ENCODE results near the gene RNLS.

Gene RNLS

GRCh38 chr10:88477343-88478085 lies 105.6 kb downstream of the RNLS start:
- no peak for DNase-seq (ENCODE audit: low read depth in 2 of 2)

- no peak for DNase-seq (ENCODE audit: low read depth in 2 of 2)
Measured at GRCh38 chr10:88474884-88475844, 108.0 kb downstream of the RNLS start.

DNA sequence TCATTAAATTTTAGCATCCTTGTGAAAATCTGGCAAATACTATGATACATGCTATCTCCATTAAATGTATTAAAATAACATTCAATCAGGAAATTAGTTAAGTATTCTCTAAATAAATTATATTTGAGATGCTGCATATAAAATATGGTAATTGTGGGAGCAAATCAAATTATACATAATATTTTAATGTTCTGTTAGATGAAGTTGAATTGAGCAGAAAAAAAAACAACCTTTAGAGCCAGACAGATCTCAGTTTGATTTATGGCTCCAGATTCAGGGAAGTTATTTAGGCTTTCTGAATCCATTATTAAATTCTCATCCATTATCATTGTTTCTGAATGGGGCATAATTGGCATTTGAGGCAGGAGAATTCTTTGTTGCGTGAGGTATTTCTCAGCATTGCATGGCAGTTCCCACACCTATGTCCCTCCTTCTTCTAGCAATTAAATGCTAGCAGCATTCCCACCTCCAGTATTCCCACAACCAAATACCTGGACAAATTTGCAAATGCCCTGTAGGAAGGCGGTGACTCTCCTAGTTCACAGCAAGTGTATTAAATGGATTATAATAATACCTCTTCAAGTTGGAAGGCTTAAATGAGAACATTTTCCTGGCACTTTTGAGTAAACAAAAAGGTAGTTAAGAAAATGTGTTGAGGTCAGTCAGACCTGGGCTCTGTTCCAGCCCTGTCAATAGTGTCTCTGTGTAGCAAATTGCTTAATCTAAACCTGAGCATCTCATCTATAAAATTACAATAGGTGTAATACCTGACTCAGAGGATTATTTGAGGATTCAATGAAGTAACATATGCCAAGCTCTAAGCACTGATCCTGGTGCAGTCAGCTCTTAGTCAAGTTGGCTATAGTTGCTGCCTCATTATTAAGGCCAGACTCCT lies 108.9 kb downstream of the RNLS start:
- no peak for DNase-seq (ENCODE audit: low read depth in 2 of 2)

- no peak for DNase-seq (ENCODE audit: low read depth in 2 of 2)
Measured at GRCh38 chr10:88472540-88472939, 110.6 kb downstream of the RNLS start.

DNA sequence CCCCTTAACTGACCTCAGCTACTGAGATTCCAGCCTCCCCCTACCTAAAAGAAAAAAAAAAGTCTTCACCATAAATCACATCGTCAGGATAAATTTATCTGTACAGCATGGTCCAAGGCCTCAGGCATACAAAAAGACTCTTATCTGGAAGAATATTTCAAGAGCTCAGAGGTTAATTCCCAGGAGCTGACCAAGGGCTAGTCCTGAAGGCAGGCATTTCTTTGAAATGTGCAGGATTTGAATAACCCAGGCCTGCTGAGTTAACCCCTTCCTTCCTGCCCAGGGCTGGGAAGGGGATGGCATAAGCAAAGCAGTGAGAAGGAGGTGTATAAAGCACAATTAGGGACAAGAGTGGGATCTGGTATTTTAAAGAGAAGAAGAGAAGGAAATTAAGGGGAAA lies 111.2 kb downstream of the RNLS start:
- DNase-seq (ENCODE audit: low read depth in 2 of 2), result no peak

- DNase-seq (ENCODE audit: low read depth in 2 of 2), result no peak
Measured at GRCh38 chr10:88467835-88468485, 115.2 kb downstream of the RNLS start.

- DNase-seq (ENCODE audit: low read depth in 2 of 2), result no peak
Measured at GRCh38 chr10:88466786-88467185, 116.3 kb downstream of the RNLS start.

DNA sequence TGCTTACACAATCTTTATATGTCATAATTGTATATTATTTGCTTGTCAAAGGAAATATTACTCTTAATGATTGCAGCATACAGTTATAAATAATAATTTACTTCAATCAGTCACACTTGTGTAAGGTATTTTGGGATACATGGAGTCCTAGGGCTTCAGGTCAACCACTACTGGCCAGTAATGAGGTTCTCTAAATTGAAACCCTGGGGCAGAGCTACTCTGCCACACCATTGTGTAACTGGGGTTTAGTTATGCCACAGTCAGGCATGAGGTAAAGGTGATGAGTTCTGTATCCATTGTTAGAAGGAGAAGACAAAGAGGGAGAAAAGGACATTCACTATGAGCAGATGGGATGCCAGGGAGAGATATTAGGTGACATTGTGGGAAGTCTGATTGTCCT lies 117.4 kb downstream of the RNLS start:
- DNase-seq (ENCODE audit: low read depth in 2 of 2), result no peak

DNA sequence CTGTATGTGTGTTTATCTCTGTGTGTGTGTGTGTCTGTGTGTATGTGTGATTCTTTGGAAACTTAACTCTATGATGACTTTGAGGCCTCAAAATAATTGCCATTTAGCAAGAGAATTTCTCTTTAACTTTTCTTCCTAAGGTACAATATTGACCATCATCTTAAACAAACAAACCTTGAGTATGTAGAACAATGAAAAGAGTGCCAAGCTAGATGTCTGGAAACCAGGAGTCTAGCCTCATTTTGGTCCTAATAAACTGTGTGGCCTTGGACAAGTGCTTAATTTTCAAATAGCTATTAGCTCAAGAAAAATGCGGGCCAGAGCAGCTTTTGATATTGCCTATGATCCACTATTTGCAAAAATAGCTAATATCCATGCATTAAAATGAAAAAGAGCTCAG lies 119.3 kb downstream of the RNLS start:
- no peak for DNase-seq (ENCODE audit: low read depth in 2 of 2)

DNA sequence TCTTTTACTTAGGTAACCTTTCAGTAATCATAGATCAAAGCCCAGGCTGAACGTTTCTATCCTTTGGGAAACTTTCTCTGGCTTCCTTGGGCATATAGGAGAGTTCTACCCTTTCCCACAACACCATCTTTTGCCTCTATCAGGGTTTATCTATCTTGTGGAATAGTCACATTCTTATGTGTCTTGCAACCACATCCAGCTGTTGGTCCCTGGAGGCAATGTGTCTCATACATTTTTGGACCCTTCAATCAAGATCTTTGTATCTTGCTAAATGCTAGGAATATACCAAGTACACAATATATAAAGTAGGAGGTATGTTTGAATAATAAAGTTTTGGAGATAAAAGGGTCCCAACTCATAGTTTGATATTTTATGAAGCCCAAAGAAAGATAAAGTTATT lies 121.7 kb downstream of the RNLS start:
- DNase-seq (ENCODE audit: low read depth in 2 of 2), result no peak

GRCh38 chr10:88459530-88459929 lies 123.6 kb downstream of the RNLS start:
- DNase-seq (ENCODE audit: low read depth in 2 of 2), result no peak

DNA sequence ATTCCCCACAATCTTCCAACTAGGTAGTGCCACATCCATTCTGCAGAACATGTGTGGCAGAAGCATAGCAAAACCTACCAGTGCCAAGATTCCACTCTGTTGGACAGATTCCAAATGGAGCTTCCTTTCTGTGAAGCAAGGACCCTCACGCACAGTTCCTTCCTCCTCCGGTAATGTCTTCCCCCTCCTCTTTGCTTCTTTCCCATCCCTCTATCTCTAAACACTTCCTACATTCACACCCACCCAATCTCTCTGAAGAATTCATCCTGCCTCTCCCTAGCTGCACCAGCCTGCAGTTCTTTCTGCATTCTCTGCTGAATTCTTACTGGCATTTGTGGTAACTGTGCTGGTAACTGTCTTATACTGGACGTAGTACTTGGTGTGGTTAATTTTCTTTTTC lies 124.9 kb downstream of the RNLS start:
- DNase-seq (ENCODE audit: low read depth in 2 of 2), result no peak

- DNase-seq (ENCODE audit: low read depth in 2 of 2), result no peak
Measured at GRCh38 chr10:88457660-88458059, 125.5 kb downstream of the RNLS start.

- DNase-seq (ENCODE audit: low read depth in 2 of 2), result no peak
Measured at GRCh38 chr10:88456730-88457129, 126.4 kb downstream of the RNLS start.

- no peak for DNase-seq (ENCODE audit: low read depth in 2 of 2)
Measured at GRCh38 chr10:88455831-88456230, 127.3 kb downstream of the RNLS start.

- DNase-seq (ENCODE audit: low read depth in 2 of 2), result no peak
Measured at GRCh38 chr10:88450201-88450600, 132.9 kb downstream of the RNLS start.

DNA sequence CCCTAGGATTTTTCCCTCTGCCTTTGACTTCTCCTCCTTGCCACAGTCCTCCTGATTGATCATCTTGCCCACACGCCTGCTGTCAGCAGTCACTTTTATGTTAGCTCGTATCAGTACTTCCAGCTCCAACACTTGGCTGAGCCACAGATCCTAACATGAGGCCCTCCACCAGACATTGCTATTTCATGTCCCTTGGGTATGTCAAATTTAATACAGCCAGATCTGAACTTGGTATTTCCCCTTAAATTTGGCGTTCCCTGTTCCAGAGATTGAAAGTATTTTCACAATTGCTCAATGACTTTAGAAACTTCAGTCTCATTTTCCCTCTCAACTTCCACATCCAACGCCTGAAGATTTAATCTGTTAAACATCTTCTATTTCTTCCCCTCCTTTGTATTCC lies 140.4 kb downstream of the RNLS start:
- no peak for DNase-seq (ENCODE audit: low read depth in 2 of 2)

DNA sequence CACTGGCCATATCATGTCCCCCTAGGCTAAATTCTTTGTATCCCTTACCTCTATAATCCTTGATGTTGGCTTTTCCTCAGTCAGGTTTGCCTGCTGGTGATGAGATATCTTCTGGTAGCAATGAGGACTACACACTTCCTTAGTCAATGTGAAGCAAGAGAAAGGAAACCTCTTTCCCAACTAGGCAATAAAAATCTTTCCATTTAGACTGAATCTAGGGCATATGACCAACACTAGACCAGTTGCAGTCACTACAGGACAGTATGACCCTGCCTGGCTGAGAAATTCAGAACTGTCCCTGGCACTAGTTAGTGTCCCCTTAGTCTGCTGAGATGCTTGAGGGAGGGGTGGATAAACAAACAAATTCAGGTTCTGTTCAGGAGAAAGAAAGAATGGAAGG lies 142.6 kb downstream of the RNLS start:
- no peak for DNase-seq (ENCODE audit: low read depth in 2 of 2)

DNA sequence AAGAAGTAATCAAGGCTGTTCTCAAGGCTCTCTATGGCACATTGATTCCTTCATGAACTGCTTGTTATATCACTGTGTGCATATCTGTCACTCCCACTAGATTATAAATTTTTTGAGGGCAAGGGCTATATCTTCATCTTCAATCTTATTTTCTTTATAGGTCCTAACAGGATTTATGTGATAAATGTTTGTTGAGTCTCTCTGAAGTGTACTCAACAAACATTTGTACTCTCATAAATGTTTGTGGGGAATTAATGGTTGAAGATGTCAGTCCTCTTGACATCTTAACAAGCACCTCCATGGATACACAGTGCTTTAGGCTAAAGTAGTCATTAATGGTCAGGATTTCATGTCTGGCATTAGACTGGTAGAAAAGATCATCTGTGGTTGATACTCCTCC lies 143.2 kb downstream of the RNLS start:
- no peak for DNase-seq (ENCODE audit: low read depth in 2 of 2)

GRCh38 chr10:88437411-88437810 lies 145.7 kb downstream of the RNLS start:
- no peak for DNase-seq (ENCODE audit: low read depth in 2 of 2)

DNA sequence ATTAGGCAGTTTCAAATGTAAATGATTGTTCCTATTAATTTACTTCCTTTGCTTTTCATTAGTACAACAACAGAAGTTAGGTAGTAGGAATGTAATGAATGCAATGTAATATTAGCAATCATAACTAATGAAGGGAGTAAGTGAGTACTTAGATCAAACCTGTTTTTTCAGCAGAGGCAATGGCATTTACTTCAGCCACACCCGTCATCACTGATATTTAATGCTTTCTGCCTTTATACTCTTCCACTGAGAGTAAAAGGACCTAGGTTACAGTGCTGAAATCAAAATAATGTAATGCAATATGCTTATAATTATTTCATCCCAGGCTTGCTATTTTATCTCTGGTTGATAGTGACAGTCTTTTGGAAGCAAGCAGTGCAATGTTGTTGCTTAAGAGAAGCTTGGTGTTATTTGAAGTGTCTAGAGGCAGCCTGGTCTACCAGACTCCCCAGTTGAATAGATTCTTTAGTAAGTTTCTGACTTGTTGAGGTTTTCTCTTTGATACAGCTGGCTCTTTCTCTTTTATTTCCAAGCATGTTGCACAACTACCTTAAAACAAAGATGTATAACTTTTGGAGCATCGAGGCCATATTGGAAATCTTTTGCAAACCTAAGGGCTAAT lies 149.4 kb downstream of the RNLS start:
- no peak for DNase-seq (ENCODE audit: low read depth in 2 of 2)

Measured in stimulated activated CD8-positive, alpha-beta memory T cell treated with anti-CD3 and anti-CD28 coated beads, Interleukin-15, amount 100 ng/mL, for 4 hours (primary cell).